Common myeloid progenitor, CD34-positive (primary cell): ENCODE measurements around the gene ZBTB7C.

Experiments
- CTCF ChIA-PET: fragments of 350-600 bp; sonication (Branson Sonifier 250); formaldehyde crosslinking; loops from one replicate; lab custom pipeline; 2021; ENCODE audit warnings: antibody characterized with exemption; lab: Charles Lee
- POLR2A ChIA-PET: fragments of 350-600 bp; sonication (Branson Sonifier 250); formaldehyde crosslinking; loops from one replicate; lab custom pipeline; 2021; ENCODE audit warnings: antibody characterized with exemption; lab: Charles Lee
- DNase-seq, 3 donors: peaks; one replicate each; pipeline versions ENCODE4 v3.0.0 to v3.0.0-alpha.2; 2013
- H3K27ac ChIP-seq, 2 experiments: 1 replicate in 1 of 2; 2 replicates in 1 of 2; pipeline ENCODE4 v1.7.0; 2013; ENCODE audit warnings: inconsistent platforms in 2 of 2, low read length in 2 of 2, mild to moderate bottlenecking in 2 of 2, low read depth in 1 of 2, moderate library complexity in 1 of 2; ENCODE audit not compliant: severe bottlenecking in 2 of 2, insufficient read depth in 1 of 2, poor library complexity in 1 of 2
- H3K27me3 ChIP-seq, 5 experiments: replicated peaks in 2 of 5; 1 replicate in 3 of 5; 2 replicates in 2 of 5; pipeline versions ENCODE4 v1.6.1 to v1.7.0; 2013; ENCODE audit warnings: low read length in 4 of 5, mild to moderate bottlenecking in 2 of 5, moderate library complexity in 2 of 5, inconsistent platforms in 1 of 5; ENCODE audit not compliant: insufficient read depth in 5 of 5, control insufficient read depth in 4 of 5
- H3K36me3 ChIP-seq, 4 experiments: 1 replicate in 2 of 4; 2 replicates in 2 of 4; pipeline versions ENCODE4 v1.6.1 to v1.7.0; 2013; ENCODE audit warnings: low read length in 3 of 4, control low read depth in 1 of 4, mild to moderate bottlenecking in 1 of 4; ENCODE audit not compliant: control insufficient read depth in 4 of 4, insufficient read depth in 4 of 4
- H3K4me1 ChIP-seq, 4 experiments: 1 replicate in 3 of 4; 2 replicates in 1 of 4; pipeline versions ENCODE4 v1.6.1 to v1.7.1; 2013; ENCODE audit warnings: low read length in 3 of 4, mild to moderate bottlenecking in 3 of 4, control low read depth in 1 of 4, inconsistent platforms in 1 of 4, moderate library complexity in 1 of 4; ENCODE audit not compliant: control insufficient read depth in 4 of 4, insufficient read depth in 4 of 4; ENCODE audit errors: control extremely low read depth in 1 of 4
- H3K4me3 ChIP-seq, 7 experiments: 1 replicate in 4 of 7; 2 replicates in 3 of 7; pipeline versions ENCODE4 v1.5.1 to v1.7.0; 2013; ENCODE audit warnings: mild to moderate bottlenecking in 7 of 7, low read length in 6 of 7, moderate library complexity in 6 of 7, inconsistent platforms in 2 of 7, low read depth in 2 of 7, control low read depth in 1 of 7; ENCODE audit not compliant: insufficient read depth in 4 of 7, control insufficient read depth in 1 of 7; ENCODE audit errors: extremely low read depth in 1 of 7
- H3K9me3 ChIP-seq, 5 experiments: 1 replicate in 4 of 5; 2 replicates in 1 of 5; pipeline versions ENCODE4 v1.6.1 to v1.7.1; 2013; ENCODE audit warnings: low read length in 4 of 5, mild to moderate bottlenecking in 2 of 5, inconsistent platforms in 1 of 5, low read depth in 1 of 5, moderate library complexity in 1 of 5; ENCODE audit not compliant: control insufficient read depth in 4 of 5, insufficient read depth in 2 of 5; ENCODE audit errors: control extremely low read depth in 1 of 5
- WGBS: methylation state at CpG from one replicate; pipeline ENCODE4 v1.1.5; 2013; ENCODE audit not compliant: insufficient coverage; 5-methylcytosine and 5-hydroxymethylcytosine counted together

Gene ZBTB7C

DNA sequence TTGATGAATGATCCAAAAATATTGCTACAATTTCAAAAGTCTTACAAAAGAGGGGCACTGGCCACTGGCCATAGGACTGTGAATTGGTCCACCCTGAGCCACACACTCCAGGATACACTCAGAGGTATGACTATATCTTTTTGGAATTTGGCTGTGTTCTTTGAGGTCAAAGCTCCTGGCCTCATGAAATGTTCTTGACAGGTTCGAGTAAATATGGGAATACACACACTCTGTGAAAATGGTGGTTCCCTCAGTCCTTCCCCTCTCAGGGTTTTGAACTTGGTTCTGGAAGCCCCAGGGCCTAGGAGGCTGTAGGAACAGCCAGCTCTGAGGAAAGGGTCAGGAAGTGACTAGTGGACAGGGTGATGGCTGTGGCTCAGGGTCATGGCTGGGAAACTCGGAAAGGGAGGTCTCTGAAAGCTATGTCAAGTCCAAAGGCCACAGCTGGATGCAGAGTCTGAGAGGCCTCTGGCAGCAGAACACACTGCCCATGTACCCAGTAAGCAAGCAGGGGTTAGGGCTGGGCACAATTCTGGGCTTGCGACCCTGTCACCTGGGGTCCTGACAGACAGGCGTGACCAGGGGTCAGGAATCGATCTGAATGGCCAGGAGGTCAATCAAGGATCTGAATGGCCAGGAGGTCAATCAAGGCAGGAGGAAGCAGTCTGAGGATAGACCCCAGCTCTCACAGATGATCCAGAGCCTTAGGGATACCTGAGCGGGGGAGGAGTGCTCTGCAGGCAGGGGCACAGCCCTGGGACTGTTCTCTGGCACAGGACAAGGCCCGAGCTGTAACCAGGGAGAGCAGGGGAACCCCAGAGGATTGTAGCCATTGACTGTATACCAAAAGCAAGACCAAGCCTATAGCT is 255.3 kb downstream of the ZBTB7C start:
- Histone ChIP-seq H3K36me3 (no peaks in the 10 kb centered on the region), H3K27me3 (peaks cover 0 to 5% (median 2%) of the 10 kb centered on the region in 5 experiments), H3K4me3 (no peak overlapping the region), H3K9me3 (no peaks in the 10 kb centered on the region), H3K4me1 (no peaks in the 10 kb centered on the region), H3K27ac (no peak overlapping the region)
- ChIA-PET POLR2A (no interaction called here), CTCF (no interaction called here)
- 98% methylated on average over 7 of the region's 7 CpGs for WGBS
- no peak for DNase-seq

DNA sequence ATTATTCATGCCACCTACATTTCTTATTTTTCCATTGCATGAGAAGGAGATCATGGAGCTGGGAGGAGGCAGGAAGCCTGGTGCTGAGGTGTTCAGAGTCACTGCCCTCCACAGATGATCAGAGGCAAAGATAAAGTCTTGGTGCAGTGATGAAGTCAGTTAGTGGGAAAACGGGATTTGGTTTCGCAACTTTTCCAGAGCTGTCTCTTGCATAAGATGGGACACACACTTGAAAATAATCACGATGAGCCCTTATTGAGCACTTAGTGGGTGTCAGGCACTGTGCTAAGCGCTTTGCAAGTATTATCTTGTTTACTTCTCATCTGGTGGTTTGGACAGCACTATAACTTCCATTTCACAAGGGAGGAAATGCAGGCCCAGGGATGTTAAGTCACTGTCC is 256.6 kb downstream of the ZBTB7C start:
- CTCF ChIA-PET, result no interaction called here
- no peaks in the 10 kb centered on the region for H3K9me3 ChIP-seq
- no peak overlapping the region for H3K27ac ChIP-seq
- no peak overlapping the region for H3K4me3 ChIP-seq
- no peak for DNase-seq
- peaks cover 0 to 3% (median 0%) of the 10 kb centered on the region in 5 experiments for H3K27me3 ChIP-seq
- 91% methylated on average over 4 of the region's 4 CpGs for WGBS
- H3K4me1 ChIP-seq, result no peaks in the 10 kb centered on the region
- H3K36me3 ChIP-seq, result no peaks in the 10 kb centered on the region
- POLR2A ChIA-PET, result no interaction called here

DNA sequence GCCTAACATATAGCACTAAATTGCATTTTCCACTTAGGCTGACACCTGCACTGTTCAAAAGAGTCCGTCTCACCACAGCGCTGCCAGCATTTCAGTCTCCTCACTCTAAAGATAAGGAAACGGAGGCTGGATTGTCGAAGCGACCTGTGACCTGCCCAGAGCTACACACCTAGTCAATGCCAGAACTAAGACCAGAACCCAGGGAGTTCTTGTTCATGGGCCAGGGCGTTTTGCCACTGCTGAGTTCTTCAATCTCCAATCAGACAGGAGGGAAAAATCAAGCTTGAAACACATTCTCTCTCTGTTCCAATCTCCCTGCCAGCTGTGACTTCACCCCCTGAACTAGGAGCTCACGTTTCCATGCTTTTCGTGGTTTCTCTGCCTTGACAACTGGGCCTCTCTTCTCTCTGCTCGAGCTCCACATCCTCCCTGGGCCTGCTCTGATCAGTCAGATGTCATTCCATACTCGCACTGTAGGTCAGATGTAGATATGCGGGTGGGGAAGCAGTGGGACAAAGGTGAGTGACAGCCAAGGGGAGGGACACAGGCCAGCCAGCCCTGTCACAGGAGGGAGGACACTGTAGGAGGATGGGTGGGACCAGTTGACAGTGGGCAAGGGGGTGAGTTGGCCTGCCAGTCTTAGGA is 257.6 kb downstream of the ZBTB7C start:
- Histone ChIP-seq H3K27me3 (peaks cover 0 to 3% (median 0%) of the 10 kb centered on the region in 5 experiments), H3K27ac (no peak overlapping the region), H3K4me1 (no peaks in the 10 kb centered on the region), H3K9me3 (no peaks in the 10 kb centered on the region), H3K4me3 (no peak overlapping the region), H3K36me3 (no peaks in the 10 kb centered on the region)
- DNase-seq, result no peak
- ChIA-PET POLR2A (no interaction called here), CTCF (interaction anchor here (1.7 kb wide), 1 partner anchor 11 kb away, joined by 3 read pairs; no protein-coding TSS in a partner anchor)
- 89% methylated on average over 11 of the region's 11 CpGs for WGBS

DNA sequence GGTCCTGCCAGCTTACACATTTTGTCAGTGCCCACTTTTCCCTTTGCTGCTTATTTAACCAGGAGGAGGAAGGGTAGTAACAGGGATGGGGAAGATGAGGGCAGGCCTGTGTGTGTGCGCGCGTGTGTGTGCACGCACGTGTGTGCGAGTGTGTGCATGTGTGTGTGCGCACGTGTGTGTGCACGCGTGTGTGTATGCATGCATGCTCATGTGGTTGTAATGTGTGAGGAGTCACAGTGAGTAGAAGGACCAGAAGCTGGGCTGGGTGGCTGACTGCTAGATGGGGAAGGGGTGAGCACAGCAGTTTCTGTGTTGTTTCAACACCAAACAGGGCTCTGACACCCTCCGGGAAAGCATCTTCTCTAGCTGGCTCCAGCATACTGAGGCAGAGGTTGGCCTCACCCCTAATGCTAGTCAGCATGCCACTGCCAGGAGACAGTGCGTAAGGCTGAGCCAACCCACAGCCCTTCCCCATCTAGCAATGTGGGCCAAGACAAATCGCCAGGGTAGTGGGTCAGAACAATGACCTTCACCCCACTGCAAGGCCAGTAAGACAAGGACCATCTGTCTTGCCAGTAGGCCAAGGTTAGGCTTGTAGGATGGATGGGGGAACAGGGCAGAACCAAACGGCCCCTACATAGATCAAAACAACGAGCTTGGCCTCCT is 260.0 kb downstream of the ZBTB7C start:
- WGBS, result 95% methylated on average over 12 of the region's 15 CpGs
- Histone ChIP-seq H3K9me3 (no peaks in the 10 kb centered on the region), H3K36me3 (no peaks in the 10 kb centered on the region), H3K27ac (no peak overlapping the region), H3K4me3 (no peak overlapping the region), H3K27me3 (peaks cover 0 to 6% (median 3%) of the 10 kb centered on the region in 5 experiments), H3K4me1 (no peaks in the 10 kb centered on the region)
- ChIA-PET POLR2A (no interaction called here), CTCF (no interaction called here)
- DNase-seq, result no peak

DNA sequence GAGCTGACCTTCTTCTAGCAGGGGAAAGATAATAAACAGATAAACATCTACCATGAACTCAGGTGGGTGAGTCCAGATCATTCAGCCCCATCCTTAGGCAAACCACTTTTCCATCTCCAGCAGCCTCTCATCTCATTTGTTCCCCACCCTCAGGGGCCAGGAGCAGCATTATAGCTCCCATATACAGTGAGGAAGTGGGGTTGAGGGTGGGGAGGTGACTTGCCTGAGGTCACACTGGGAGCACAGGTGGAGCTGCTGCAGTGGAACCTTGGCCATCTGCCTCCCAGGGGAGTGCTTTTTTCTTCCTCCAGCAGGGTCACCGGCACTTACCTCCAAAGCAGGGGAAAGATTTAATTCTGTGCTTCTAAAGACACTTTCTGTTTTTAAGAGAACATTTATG is 266.2 kb downstream of the ZBTB7C start:
- H3K4me1 ChIP-seq, result peaks cover 0 to 4% (median 0%) of the 10 kb centered on the region in 4 experiments
- ChIA-PET CTCF (no interaction called here), POLR2A (no interaction called here)
- H3K36me3 ChIP-seq, result no peaks in the 10 kb centered on the region
- peaks cover 1 to 30% (median 9%) of the 10 kb centered on the region in 5 experiments for H3K27me3 ChIP-seq
- H3K4me3 ChIP-seq, result no peak overlapping the region
- H3K27ac ChIP-seq, result no peak overlapping the region
- no peaks in the 10 kb centered on the region for H3K9me3 ChIP-seq
- no peak for DNase-seq
- WGBS, result no CpG with 5 or more reads among the region's 1 CpG

DNA sequence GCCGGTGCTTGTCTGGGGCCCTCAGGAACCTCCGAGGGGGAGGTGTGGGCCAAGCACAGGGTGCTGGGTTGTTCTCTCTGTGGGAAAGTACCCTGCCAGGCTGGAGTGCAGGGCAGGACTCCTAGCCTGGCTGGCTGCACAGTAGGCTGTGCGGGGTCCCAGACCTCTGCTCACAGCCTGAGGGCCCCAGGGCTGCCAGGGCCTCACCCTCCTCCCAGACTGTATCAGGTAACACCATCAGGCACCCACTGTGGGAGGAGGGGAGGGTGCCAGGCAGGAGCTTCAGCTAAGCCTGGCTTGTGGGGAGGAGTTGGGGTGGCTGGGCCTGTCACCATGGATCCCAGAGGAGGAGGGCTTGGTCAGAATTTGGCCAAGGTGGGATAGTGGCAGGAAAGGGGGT is 266.8 kb downstream of the ZBTB7C start:
- WGBS, result 92% methylated on average over 2 of the region's 3 CpGs
- POLR2A ChIA-PET, result no interaction called here
- CTCF ChIA-PET, result no interaction called here
- Histone ChIP-seq H3K4me3 (no peak overlapping the region), H3K36me3 (no peaks in the 10 kb centered on the region), H3K4me1 (peaks cover under 1 to 11% (median 5%) of the 10 kb centered on the region in 4 experiments), H3K27me3 (peaks cover 3 to 36% (median 16%) of the 10 kb centered on the region in 5 experiments), H3K27ac (no peak overlapping the region), H3K9me3 (no peaks in the 10 kb centered on the region)
- no peak for DNase-seq
